ENCODE measurements around the gene ARL15.

DNA sequence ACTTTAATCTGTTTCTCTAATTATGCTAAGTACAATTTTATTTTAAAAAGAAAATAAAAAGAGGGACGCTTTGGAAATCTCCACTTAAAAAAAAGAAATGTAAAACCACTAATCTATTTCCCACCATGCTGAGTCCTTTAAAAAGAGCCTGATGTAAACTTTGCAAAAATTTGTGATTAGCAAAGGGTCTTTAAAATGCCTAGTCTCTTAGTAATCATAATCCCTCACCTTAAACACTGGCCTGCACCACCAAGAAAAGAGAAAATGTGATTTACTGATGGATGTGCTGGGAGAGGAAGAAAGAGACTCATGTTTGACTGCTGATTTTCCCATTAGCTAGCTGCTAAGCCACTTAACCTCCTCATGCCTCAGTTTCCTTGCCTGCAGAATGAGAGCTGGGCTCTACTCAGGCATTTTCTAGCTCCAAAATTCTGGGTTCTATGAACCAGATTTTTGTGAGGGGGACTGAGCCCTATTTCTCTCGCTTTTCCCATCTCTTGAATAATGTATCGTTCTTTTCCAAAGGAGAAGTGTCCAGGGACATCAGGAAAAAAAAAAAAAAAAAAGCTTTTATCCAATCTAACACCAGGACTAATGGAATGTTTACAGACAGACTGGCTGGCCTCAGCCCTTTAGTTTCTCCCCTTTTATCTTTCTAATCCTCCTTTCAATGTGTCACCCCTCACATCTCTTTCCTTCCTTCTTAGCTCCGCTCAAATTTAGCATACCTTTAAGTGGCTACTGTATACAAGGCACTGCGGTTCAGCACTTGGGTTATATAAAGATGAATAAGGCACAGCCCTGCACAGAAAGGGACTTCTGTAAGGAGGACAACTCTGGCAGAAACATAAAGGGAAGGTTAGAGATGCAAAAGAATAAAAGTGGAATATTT lies 312.4 kb downstream of the ARL15 start:
- TF ChIP-seq HDAC6 (IDR thresholded peaks at IDR 0.05; ENCODE audit: low read depth, low read length) (no peak), EZH2 (IDR thresholded peaks at IDR 0.05; ENCODE audit: low read depth, low read length, severe bottlenecking) (no peak), EP300 (IDR thresholded peaks at IDR 0.05; ENCODE audit: borderline replicate concordance in 1 of 2, low read depth in 2 of 2, low read length in 2 of 2) (no peak), KDM1A (IDR thresholded peaks at IDR 0.05; ENCODE audit: borderline replicate concordance, low read length) (no peak), POLR2A (IDR thresholded peaks at IDR 0.05; ENCODE audit: control extremely low read depth in 1 of 2, low read depth in 2 of 2, low read length in 2 of 2) (no peak), POLR2AphosphoS5 (IDR thresholded peaks at IDR 0.05; ENCODE audit: low read depth, low read length) (no peak), CEBPB (IDR thresholded peaks at IDR 0.05; ENCODE audit: low read depth, low read length) (no peak)
- TF ChIP-seq, protein P1, sequence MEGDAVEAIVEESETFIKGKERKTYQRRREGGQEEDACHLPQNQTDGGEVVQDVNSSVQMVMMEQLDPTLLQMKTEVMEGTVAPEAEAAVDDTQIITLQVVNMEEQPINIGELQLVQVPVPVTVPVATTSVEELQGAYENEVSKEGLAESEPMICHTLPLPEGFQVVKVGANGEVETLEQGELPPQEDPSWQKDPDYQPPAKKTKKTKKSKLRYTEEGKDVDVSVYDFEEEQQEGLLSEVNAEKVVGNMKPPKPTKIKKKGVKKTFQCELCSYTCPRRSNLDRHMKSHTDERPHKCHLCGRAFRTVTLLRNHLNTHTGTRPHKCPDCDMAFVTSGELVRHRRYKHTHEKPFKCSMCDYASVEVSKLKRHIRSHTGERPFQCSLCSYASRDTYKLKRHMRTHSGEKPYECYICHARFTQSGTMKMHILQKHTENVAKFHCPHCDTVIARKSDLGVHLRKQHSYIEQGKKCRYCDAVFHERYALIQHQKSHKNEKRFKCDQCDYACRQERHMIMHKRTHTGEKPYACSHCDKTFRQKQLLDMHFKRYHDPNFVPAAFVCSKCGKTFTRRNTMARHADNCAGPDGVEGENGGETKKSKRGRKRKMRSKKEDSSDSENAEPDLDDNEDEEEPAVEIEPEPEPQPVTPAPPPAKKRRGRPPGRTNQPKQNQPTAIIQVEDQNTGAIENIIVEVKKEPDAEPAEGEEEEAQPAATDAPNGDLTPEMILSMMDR (IDR thresholded peaks at IDR 0.05; ENCODE audit: control extremely low read depth in 1 of 3, insufficient read depth in 1 of 3, low read depth in 1 of 3, low read length in 3 of 3), result no peak
- TF ChIP-seq, protein P2, sequence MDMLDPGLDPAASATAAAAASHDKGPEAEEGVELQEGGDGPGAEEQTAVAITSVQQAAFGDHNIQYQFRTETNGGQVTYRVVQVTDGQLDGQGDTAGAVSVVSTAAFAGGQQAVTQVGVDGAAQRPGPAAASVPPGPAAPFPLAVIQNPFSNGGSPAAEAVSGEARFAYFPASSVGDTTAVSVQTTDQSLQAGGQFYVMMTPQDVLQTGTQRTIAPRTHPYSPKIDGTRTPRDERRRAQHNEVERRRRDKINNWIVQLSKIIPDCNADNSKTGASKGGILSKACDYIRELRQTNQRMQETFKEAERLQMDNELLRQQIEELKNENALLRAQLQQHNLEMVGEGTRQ (IDR thresholded peaks at IDR 0.05; ENCODE audit: low read length), result no peak
- TF ChIP-seq, protein P3, sequence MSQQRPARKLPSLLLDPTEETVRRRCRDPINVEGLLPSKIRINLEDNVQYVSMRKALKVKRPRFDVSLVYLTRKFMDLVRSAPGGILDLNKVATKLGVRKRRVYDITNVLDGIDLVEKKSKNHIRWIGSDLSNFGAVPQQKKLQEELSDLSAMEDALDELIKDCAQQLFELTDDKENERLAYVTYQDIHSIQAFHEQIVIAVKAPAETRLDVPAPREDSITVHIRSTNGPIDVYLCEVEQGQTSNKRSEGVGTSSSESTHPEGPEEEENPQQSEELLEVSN (IDR thresholded peaks at IDR 0.05), result no peak

All from H1 (cell line).